ENCODE data around the gene ATXN1.

DNA sequence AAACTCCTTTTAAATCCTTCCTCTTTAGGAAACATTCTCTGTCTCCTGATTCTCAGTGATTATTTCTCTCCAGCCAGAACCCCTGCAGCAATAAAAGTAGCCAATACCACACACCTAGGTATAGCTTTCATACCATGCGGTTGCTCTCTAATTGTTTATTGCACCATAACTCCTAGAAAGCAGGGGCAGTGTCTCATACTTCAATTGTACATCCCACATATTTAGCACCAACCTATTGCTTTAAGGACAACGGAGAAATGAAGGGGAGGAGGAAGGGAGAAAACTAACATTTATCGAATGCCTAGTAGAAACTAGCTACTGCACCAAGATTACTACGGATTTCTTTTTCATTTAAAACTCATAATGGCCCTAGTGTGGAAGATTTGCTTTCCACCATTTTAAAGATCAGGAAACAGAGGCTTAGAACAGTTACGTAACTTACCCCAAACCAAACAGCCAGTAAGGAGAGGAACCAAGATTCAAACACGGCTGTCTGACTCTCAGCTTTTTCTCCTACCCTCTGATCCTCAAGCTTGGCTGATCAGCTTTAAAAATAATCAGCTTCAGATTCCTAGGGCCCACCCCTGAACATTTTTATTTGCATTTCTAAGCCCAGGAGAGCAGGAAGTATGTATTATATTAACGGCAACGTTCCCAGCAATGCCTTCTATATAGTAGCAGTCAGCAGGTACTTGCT, 43.4 kb upstream of the ATXN1 start:
- TF ChIP-seq CTCF (IDR thresholded peaks at IDR 0.05; ENCODE audit: low read depth, low read length, poor library complexity, severe bottlenecking) (no peak), EZH2phosphoT487 (IDR thresholded peaks at IDR 0.05; ENCODE audit: borderline replicate concordance, low read length) (no peak)
